Measurements from ENCODE around the gene SPSB1.

DNA sequence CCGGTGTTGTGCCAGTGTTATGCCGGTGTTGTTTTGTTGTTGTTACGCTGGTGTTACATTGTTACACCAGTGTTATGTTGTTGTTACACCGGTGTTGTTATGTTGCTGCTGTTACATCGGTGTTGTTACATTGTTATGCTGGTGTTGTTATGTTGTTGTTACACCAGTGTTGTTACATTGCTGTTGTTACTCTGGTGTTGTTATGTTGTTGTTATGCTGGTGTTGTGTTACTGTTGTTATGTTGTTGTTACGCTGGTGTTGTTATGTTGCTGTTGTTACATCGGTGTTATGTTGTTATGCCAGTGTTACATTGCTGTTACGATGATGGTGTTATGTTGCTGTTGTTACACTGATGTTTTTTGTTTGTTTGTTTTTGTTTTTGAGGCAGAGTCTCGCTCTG lies 34.1 kb upstream of the SPSB1 start:
- TF ChIP-seq, protein P1, sequence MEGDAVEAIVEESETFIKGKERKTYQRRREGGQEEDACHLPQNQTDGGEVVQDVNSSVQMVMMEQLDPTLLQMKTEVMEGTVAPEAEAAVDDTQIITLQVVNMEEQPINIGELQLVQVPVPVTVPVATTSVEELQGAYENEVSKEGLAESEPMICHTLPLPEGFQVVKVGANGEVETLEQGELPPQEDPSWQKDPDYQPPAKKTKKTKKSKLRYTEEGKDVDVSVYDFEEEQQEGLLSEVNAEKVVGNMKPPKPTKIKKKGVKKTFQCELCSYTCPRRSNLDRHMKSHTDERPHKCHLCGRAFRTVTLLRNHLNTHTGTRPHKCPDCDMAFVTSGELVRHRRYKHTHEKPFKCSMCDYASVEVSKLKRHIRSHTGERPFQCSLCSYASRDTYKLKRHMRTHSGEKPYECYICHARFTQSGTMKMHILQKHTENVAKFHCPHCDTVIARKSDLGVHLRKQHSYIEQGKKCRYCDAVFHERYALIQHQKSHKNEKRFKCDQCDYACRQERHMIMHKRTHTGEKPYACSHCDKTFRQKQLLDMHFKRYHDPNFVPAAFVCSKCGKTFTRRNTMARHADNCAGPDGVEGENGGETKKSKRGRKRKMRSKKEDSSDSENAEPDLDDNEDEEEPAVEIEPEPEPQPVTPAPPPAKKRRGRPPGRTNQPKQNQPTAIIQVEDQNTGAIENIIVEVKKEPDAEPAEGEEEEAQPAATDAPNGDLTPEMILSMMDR (conservative IDR thresholded peaks at IDR 0.05; ENCODE audit: low read depth, low read length): no peak
- TF ChIP-seq POLR2A (IDR thresholded peaks at IDR 0.05; ENCODE audit: low read depth, low read length): no peak
- TF ChIP-seq, protein P2, sequence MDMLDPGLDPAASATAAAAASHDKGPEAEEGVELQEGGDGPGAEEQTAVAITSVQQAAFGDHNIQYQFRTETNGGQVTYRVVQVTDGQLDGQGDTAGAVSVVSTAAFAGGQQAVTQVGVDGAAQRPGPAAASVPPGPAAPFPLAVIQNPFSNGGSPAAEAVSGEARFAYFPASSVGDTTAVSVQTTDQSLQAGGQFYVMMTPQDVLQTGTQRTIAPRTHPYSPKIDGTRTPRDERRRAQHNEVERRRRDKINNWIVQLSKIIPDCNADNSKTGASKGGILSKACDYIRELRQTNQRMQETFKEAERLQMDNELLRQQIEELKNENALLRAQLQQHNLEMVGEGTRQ (IDR thresholded peaks at IDR 0.05; ENCODE audit: low read depth, low read length): no peak

All from IMR-90 (cell line).